OCI-LY1 (cell line): Measurements from ENCODE around the gene CXCL14.

Source experiments
- EZH2 ChIP-seq: fragments of 200-600 bp; sonication (generic), shearing (Covaris generic); IDR thresholded peaks from 2 replicates; pipeline ENCODE4 v1.8.0; 2017; ENCODE audit warnings: borderline replicate concordance, mixed run types, mild to moderate bottlenecking, antibody characterized with exemption, low read length, moderate library complexity, mixed read lengths
- TF ChIP-seq, protein P1 (sequence below): fragments of 200-600 bp; sonication (generic), shearing (Covaris generic); IDR thresholded peaks from 2 replicates; pipeline ENCODE4 v1.5.1; 2017; ENCODE audit warnings: mild to moderate bottlenecking, antibody characterized with exemption, low read length, moderate library complexity, mixed read lengths

DNA sequence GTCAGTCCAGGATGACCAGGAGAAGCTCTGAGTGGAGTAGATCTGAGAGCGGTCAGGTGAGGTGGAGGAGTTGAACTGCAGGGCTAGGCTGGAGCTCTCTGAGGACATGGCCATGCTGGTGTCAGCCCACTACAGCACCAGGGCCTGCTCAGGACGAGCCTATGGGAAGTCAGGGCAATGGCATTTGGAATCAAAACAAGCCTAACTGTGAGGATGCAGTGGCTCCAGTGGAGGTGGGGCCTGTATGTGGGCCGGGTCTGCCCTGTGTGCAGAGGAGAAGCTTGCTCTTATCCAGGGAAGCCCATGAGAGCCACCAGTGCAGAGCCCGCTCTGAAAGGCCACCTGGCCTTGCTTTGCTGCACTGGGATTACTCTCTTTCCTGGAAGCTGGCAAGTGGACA, 11.1 kb downstream of the CXCL14 start:
- TF ChIP-seq, protein P1, sequence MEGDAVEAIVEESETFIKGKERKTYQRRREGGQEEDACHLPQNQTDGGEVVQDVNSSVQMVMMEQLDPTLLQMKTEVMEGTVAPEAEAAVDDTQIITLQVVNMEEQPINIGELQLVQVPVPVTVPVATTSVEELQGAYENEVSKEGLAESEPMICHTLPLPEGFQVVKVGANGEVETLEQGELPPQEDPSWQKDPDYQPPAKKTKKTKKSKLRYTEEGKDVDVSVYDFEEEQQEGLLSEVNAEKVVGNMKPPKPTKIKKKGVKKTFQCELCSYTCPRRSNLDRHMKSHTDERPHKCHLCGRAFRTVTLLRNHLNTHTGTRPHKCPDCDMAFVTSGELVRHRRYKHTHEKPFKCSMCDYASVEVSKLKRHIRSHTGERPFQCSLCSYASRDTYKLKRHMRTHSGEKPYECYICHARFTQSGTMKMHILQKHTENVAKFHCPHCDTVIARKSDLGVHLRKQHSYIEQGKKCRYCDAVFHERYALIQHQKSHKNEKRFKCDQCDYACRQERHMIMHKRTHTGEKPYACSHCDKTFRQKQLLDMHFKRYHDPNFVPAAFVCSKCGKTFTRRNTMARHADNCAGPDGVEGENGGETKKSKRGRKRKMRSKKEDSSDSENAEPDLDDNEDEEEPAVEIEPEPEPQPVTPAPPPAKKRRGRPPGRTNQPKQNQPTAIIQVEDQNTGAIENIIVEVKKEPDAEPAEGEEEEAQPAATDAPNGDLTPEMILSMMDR = no peak
- TF ChIP-seq EZH2 = no peak
